ENCODE measurements around the gene AMOTL1. TPM values are rescaled to one million over a fixed set of nuclear protein-coding genes. Genes with fewer than 3 reads are reported as not detected.
"Not testable (repeated sequence)": the region's sequence is repeated elsewhere in the genome, so short reads cannot be mapped to it uniquely, and the experiment has no call there.

The AMOTL1 gene
- polyA plus RNA-seq, 2 donors: 11.3 to 15.4 TPM

GRCh38 chr11:94888204-94888603 is 120.0 kb downstream of the AMOTL1 start:
- 0% methylated on average over 1 of the region's 1 CpG for WGBS, 2 donors
- no peak overlapping the region for H3K27ac ChIP-seq (ENCODE audit: low read depth in 2 of 2, low read length in 1 of 2)
- H3K27me3 ChIP-seq (ENCODE audit: control insufficient read depth in 1 of 2, insufficient read depth in 2 of 2, low read length in 2 of 2): no peaks in the 10 kb centered on the region
- peaks cover 0 to 2% of the 10 kb centered on the region in 2 donors for H3K4me1 ChIP-seq (ENCODE audit: control insufficient read depth in 2 of 2, insufficient read depth in 2 of 2, low read length in 1 of 2)
- peaks cover 0 to 2% of the 10 kb centered on the region in 2 donors for H3K36me3 ChIP-seq (ENCODE audit: control insufficient read depth in 2 of 2, insufficient read depth in 2 of 2, low read length in 1 of 2)
- H3K4me3 ChIP-seq (ENCODE audit: low read depth in 1 of 2, low read length in 2 of 2): no peak overlapping the region
- H3K9me3 ChIP-seq (ENCODE audit: control insufficient read depth in 2 of 2, insufficient read depth in 1 of 2, low read depth in 1 of 2, low read length in 1 of 2): peaks cover 0 to 2% of the 10 kb centered on the region in 2 donors

- H3K9me3 ChIP-seq (ENCODE audit: control insufficient read depth in 2 of 2, insufficient read depth in 1 of 2, low read depth in 1 of 2, low read length in 1 of 2): peaks cover 0 to 5% of the 10 kb centered on the region in 2 donors
- H3K27me3 ChIP-seq (ENCODE audit: control insufficient read depth in 1 of 2, insufficient read depth in 2 of 2, low read length in 2 of 2): no peaks in the 10 kb centered on the region
- H3K4me1 ChIP-seq (ENCODE audit: control insufficient read depth in 2 of 2, insufficient read depth in 2 of 2, low read length in 1 of 2): no peaks in the 10 kb centered on the region
- WGBS, 2 donors: 44 to 50% methylated on average over 2 of the region's 2 CpGs
- no peaks in the 10 kb centered on the region for H3K36me3 ChIP-seq (ENCODE audit: control insufficient read depth in 2 of 2, insufficient read depth in 2 of 2, low read length in 1 of 2)
- no peak overlapping the region for H3K4me3 ChIP-seq (ENCODE audit: low read depth in 1 of 2, low read length in 2 of 2)
- no peak overlapping the region for H3K27ac ChIP-seq (ENCODE audit: low read depth in 2 of 2, low read length in 1 of 2)
Observed at GRCh38 chr11:94895451-94895850, 127.3 kb downstream of the AMOTL1 start.

GRCh38 chr11:94895971-94896370 is 127.8 kb downstream of the AMOTL1 start:
- H3K4me1 ChIP-seq (ENCODE audit: control insufficient read depth in 2 of 2, insufficient read depth in 2 of 2, low read length in 1 of 2): no peaks in the 10 kb centered on the region
- peaks cover 0 to 5% of the 10 kb centered on the region in 2 donors for H3K9me3 ChIP-seq (ENCODE audit: control insufficient read depth in 2 of 2, insufficient read depth in 1 of 2, low read depth in 1 of 2, low read length in 1 of 2)
- H3K36me3 ChIP-seq (ENCODE audit: control insufficient read depth in 2 of 2, insufficient read depth in 2 of 2, low read length in 1 of 2): no peaks in the 10 kb centered on the region
- WGBS, 2 donors: 63 to 70% methylated on average over 2 of the region's 2 CpGs
- no peak overlapping the region for H3K4me3 ChIP-seq (ENCODE audit: low read depth in 1 of 2, low read length in 2 of 2)
- no peaks in the 10 kb centered on the region for H3K27me3 ChIP-seq (ENCODE audit: control insufficient read depth in 1 of 2, insufficient read depth in 2 of 2, low read length in 2 of 2)
- no peak overlapping the region for H3K27ac ChIP-seq (ENCODE audit: low read depth in 2 of 2, low read length in 1 of 2)

GRCh38 chr11:94897330-94897768 is 129.2 kb downstream of the AMOTL1 start:
- peaks cover 0 to 5% of the 10 kb centered on the region in 2 donors for H3K9me3 ChIP-seq (ENCODE audit: control insufficient read depth in 2 of 2, insufficient read depth in 1 of 2, low read depth in 1 of 2, low read length in 1 of 2)
- no peaks in the 10 kb centered on the region for H3K27me3 ChIP-seq (ENCODE audit: control insufficient read depth in 1 of 2, insufficient read depth in 2 of 2, low read length in 2 of 2)
- no peak overlapping the region for H3K4me3 ChIP-seq (ENCODE audit: low read depth in 1 of 2, low read length in 2 of 2)
- H3K4me1 ChIP-seq (ENCODE audit: control insufficient read depth in 2 of 2, insufficient read depth in 2 of 2, low read length in 1 of 2): no peaks in the 10 kb centered on the region
- WGBS, 2 donors: 0% methylated on average over 1 of the region's 1 CpG
- H3K27ac ChIP-seq (ENCODE audit: low read depth in 2 of 2, low read length in 1 of 2): no peak overlapping the region
- H3K36me3 ChIP-seq (ENCODE audit: control insufficient read depth in 2 of 2, insufficient read depth in 2 of 2, low read length in 1 of 2): no peaks in the 10 kb centered on the region

GRCh38 chr11:94907226-94907625 is 139.1 kb downstream of the AMOTL1 start:
- 46 to 50% methylated on average over 2 of the region's 2 CpGs for WGBS, 2 donors
- H3K4me1 ChIP-seq (ENCODE audit: control insufficient read depth in 2 of 2, insufficient read depth in 2 of 2, low read length in 1 of 2): no peaks in the 10 kb centered on the region
- no peaks in the 10 kb centered on the region for H3K36me3 ChIP-seq (ENCODE audit: control insufficient read depth in 2 of 2, insufficient read depth in 2 of 2, low read length in 1 of 2)
- H3K27me3 ChIP-seq (ENCODE audit: control insufficient read depth in 1 of 2, insufficient read depth in 2 of 2, low read length in 2 of 2): no peaks in the 10 kb centered on the region
- no peak overlapping the region for H3K4me3 ChIP-seq (ENCODE audit: low read depth in 1 of 2, low read length in 2 of 2)
- no peak overlapping the region for H3K27ac ChIP-seq (ENCODE audit: low read depth in 2 of 2, low read length in 1 of 2)
- no peaks in the 10 kb centered on the region for H3K9me3 ChIP-seq (ENCODE audit: control insufficient read depth in 2 of 2, insufficient read depth in 1 of 2, low read depth in 1 of 2, low read length in 1 of 2)

- 81 to 89% methylated on average over 4 of the region's 4 CpGs for WGBS, 2 donors
- Histone ChIP-seq H3K27me3 (ENCODE audit: control insufficient read depth in 1 of 2, insufficient read depth in 2 of 2, low read length in 2 of 2) (no peaks in the 10 kb centered on the region), H3K36me3 (ENCODE audit: control insufficient read depth in 2 of 2, insufficient read depth in 2 of 2, low read length in 1 of 2) (no peaks in the 10 kb centered on the region), H3K27ac (ENCODE audit: low read depth in 2 of 2, low read length in 1 of 2) (no peak overlapping the region), H3K4me1 (ENCODE audit: control insufficient read depth in 2 of 2, insufficient read depth in 2 of 2, low read length in 1 of 2) (no peaks in the 10 kb centered on the region), H3K4me3 (ENCODE audit: low read depth in 1 of 2, low read length in 2 of 2) (no peak overlapping the region), H3K9me3 (ENCODE audit: control insufficient read depth in 2 of 2, insufficient read depth in 1 of 2, low read depth in 1 of 2, low read length in 1 of 2) (no peaks in the 10 kb centered on the region)
Observed at GRCh38 chr11:94909371-94909820, 141.2 kb downstream of the AMOTL1 start.

- H3K4me3 ChIP-seq (ENCODE audit: low read depth in 1 of 2, low read length in 2 of 2): no peak overlapping the region
- no peaks in the 10 kb centered on the region for H3K27me3 ChIP-seq (ENCODE audit: control insufficient read depth in 1 of 2, insufficient read depth in 2 of 2, low read length in 2 of 2)
- no peaks in the 10 kb centered on the region for H3K36me3 ChIP-seq (ENCODE audit: control insufficient read depth in 2 of 2, insufficient read depth in 2 of 2, low read length in 1 of 2)
- no peaks in the 10 kb centered on the region for H3K9me3 ChIP-seq (ENCODE audit: control insufficient read depth in 2 of 2, insufficient read depth in 1 of 2, low read depth in 1 of 2, low read length in 1 of 2)
- H3K4me1 ChIP-seq (ENCODE audit: control insufficient read depth in 2 of 2, insufficient read depth in 2 of 2, low read length in 1 of 2): no peaks in the 10 kb centered on the region
- H3K27ac ChIP-seq (ENCODE audit: low read depth in 2 of 2, low read length in 1 of 2): no peak overlapping the region
- 85 to 89% methylated on average over 3 of the region's 3 CpGs for WGBS, 2 donors
Observed at GRCh38 chr11:94910270-94910669, 142.1 kb downstream of the AMOTL1 start.

GRCh38 chr11:94910779-94911178 is 142.6 kb downstream of the AMOTL1 start:
- Histone ChIP-seq H3K27ac (ENCODE audit: low read depth in 2 of 2, low read length in 1 of 2) (no peak overlapping the region), H3K4me3 (ENCODE audit: low read depth in 1 of 2, low read length in 2 of 2) (no peak overlapping the region), H3K9me3 (ENCODE audit: control insufficient read depth in 2 of 2, insufficient read depth in 1 of 2, low read depth in 1 of 2, low read length in 1 of 2) (no peaks in the 10 kb centered on the region), H3K27me3 (ENCODE audit: control insufficient read depth in 1 of 2, insufficient read depth in 2 of 2, low read length in 2 of 2) (no peaks in the 10 kb centered on the region), H3K36me3 (ENCODE audit: control insufficient read depth in 2 of 2, insufficient read depth in 2 of 2, low read length in 1 of 2) (no peaks in the 10 kb centered on the region), H3K4me1 (ENCODE audit: control insufficient read depth in 2 of 2, insufficient read depth in 2 of 2, low read length in 1 of 2) (no peaks in the 10 kb centered on the region)
- WGBS, 2 donors: 0% methylated on average over 1 of the region's 1 CpG

- Histone ChIP-seq H3K27me3 (ENCODE audit: control insufficient read depth in 1 of 2, insufficient read depth in 2 of 2, low read length in 2 of 2) (no peaks in the 10 kb centered on the region), H3K4me1 (ENCODE audit: control insufficient read depth in 2 of 2, insufficient read depth in 2 of 2, low read length in 1 of 2) (no peaks in the 10 kb centered on the region), H3K27ac (ENCODE audit: low read depth in 2 of 2, low read length in 1 of 2) (no peak overlapping the region), H3K4me3 (ENCODE audit: low read depth in 1 of 2, low read length in 2 of 2) (no peak overlapping the region), H3K36me3 (ENCODE audit: control insufficient read depth in 2 of 2, insufficient read depth in 2 of 2, low read length in 1 of 2) (no peaks in the 10 kb centered on the region), H3K9me3 (ENCODE audit: control insufficient read depth in 2 of 2, insufficient read depth in 1 of 2, low read depth in 1 of 2, low read length in 1 of 2) (no peaks in the 10 kb centered on the region)
- 96 to 97% methylated on average over 9 of the region's 9 CpGs for WGBS, 2 donors
Observed at GRCh38 chr11:94912806-94913205, 144.7 kb downstream of the AMOTL1 start.

GRCh38 chr11:94913718-94914394 is 145.7 kb downstream of the AMOTL1 start:
- 90 to 91% methylated on average over 2 of the region's 2 CpGs for WGBS, 2 donors
- H3K4me1 ChIP-seq (ENCODE audit: control insufficient read depth in 2 of 2, insufficient read depth in 2 of 2, low read length in 1 of 2); H3K36me3 ChIP-seq (ENCODE audit: control insufficient read depth in 2 of 2, insufficient read depth in 2 of 2, low read length in 1 of 2); H3K4me3 ChIP-seq (ENCODE audit: low read depth in 1 of 2, low read length in 2 of 2); H3K27me3 ChIP-seq (ENCODE audit: control insufficient read depth in 1 of 2, insufficient read depth in 2 of 2, low read length in 2 of 2); H3K27ac ChIP-seq (ENCODE audit: low read depth in 2 of 2, low read length in 1 of 2); H3K9me3 ChIP-seq (ENCODE audit: control insufficient read depth in 2 of 2, insufficient read depth in 1 of 2, low read depth in 1 of 2, low read length in 1 of 2): not testable (repeated sequence)
